ENCODE measurements around the gene DCBLD2.

Gene DCBLD2

DNA sequence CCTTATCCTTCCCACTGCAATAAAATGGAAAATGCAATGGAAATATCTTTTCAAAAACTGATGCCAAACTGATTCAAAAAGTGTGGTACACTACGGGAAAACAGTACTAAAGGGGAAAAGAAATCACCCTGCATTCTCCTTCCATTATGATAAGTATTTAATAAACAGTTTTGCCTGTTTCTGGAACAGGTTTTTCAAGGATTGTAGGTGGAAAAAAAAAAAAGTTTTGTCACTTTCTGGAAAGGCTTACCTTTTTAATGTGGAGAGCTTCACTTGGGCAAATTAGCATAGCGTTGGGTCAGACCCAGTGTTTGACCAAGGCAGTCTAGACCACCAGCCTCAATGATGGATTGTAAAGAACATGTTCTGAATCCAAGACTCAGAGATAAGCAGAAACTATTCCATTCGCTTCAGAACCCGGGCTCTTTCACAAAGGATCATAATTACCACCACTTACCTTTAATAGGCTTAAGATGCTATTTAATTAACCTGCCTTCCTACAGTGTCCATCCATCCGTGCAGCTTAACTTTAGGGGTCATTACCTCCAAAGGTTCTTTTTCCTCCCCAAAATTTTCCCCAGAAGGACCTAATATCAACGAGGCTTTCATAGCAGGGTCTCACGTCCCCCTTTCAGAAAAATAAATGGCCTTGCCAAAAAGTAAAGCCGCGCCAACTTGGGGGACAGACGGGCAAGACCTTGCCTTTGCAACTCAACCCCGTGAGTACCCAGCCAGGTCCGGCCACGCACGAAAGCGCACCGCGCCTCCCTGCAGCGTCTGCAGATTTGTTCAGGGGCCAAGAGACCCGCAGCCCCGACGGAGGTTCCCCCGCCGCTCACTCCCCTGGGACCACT, 1.0 kb downstream of the DCBLD2 start:
- Histone ChIP-seq H3K36me3 (ENCODE audit: control insufficient read depth, insufficient read depth, low read length) (no peaks in the 10 kb centered on the region), H3K27me3 (replicated peaks; ENCODE audit: control insufficient read depth, insufficient read depth, low read length) (no peaks in the 10 kb centered on the region), H3K4me3 (replicated peaks; ENCODE audit: low read depth, low read length) (peak overlapping the region; percentile 95)
- DNase-seq (ENCODE audit: extremely low read depth, insufficient read length): peak; percentile 59
- TF ChIP-seq, protein P1, sequence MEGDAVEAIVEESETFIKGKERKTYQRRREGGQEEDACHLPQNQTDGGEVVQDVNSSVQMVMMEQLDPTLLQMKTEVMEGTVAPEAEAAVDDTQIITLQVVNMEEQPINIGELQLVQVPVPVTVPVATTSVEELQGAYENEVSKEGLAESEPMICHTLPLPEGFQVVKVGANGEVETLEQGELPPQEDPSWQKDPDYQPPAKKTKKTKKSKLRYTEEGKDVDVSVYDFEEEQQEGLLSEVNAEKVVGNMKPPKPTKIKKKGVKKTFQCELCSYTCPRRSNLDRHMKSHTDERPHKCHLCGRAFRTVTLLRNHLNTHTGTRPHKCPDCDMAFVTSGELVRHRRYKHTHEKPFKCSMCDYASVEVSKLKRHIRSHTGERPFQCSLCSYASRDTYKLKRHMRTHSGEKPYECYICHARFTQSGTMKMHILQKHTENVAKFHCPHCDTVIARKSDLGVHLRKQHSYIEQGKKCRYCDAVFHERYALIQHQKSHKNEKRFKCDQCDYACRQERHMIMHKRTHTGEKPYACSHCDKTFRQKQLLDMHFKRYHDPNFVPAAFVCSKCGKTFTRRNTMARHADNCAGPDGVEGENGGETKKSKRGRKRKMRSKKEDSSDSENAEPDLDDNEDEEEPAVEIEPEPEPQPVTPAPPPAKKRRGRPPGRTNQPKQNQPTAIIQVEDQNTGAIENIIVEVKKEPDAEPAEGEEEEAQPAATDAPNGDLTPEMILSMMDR (IDR thresholded peaks at IDR 0.05; ENCODE audit: insufficient read depth, low read length, poor library complexity, severe bottlenecking): no peak

DNA sequence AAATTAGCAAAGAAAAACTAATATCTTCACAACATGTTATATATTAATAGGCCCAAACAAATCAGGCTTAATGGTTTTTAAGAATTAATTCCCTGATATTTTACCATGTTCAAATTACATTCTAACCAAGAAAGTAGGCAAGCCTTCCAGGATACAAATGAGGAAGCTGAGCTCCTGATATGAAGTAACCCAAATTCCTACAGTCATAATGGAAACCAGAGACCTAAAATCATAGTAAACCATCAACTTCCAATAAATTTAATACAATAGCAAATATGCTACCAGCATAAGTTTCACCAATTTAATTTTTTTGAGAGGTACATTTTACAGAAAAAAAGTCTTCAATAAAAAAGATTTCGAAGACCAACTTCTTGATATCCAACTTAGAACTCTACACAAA, 3.8 kb downstream of the DCBLD2 start:
- H3K36me3 ChIP-seq (ENCODE audit: control insufficient read depth, insufficient read depth, low read length): no peaks in the 10 kb centered on the region
- no peaks in the 10 kb centered on the region for H3K27me3 ChIP-seq (replicated peaks; ENCODE audit: control insufficient read depth, insufficient read depth, low read length)
- no peak overlapping the region for H3K4me3 ChIP-seq (replicated peaks; ENCODE audit: low read depth, low read length)
- no peak for DNase-seq (ENCODE audit: extremely low read depth, insufficient read length)
- TF ChIP-seq, protein P1 (IDR thresholded peaks at IDR 0.05; ENCODE audit: insufficient read depth, low read length, poor library complexity, severe bottlenecking): no peak

DNA sequence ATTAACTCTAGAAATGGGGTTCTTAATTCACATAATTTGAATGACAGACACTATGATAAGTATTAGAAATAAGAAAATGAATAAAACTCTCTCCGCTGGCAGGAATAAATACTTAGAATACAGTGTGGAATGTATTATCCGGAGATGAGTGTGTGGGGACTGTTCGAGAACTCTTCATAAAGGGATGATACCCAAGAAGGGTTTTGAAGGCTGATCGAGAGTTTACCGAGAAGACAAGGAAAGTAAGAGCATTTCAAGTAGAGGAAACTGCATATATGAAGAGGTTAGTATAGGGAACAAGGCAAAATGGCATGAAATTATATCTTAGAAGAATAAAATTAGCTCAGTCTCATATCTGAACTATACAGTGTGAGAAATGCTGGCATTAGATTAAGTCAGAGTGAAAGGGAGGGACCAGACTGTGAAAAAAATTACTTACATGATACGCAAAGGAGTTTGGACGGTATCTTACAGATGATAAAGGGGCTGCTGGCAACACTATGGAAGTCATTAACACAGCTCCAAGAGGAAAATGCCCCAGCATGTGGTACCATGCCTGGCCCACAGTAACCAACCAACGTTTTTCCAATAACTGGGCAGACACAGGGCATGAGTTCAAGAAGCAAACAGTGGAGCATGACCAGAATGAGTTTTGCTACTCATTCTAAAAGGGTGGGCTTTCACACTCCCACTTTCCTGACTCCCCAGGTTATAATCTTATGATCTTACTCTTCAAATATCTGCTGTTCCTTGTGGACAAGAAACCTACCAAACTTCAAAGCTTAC, 6.5 kb downstream of the DCBLD2 start:
- no peaks in the 10 kb centered on the region for H3K36me3 ChIP-seq (ENCODE audit: control insufficient read depth, insufficient read depth, low read length)
- TF ChIP-seq, protein P1 (IDR thresholded peaks at IDR 0.05; ENCODE audit: insufficient read depth, low read length, poor library complexity, severe bottlenecking): no peak
- no peaks in the 10 kb centered on the region for H3K27me3 ChIP-seq (replicated peaks; ENCODE audit: control insufficient read depth, insufficient read depth, low read length)
- DNase-seq (ENCODE audit: extremely low read depth, insufficient read length): no peak
- no peak overlapping the region for H3K4me3 ChIP-seq (replicated peaks; ENCODE audit: low read depth, low read length)

DNA sequence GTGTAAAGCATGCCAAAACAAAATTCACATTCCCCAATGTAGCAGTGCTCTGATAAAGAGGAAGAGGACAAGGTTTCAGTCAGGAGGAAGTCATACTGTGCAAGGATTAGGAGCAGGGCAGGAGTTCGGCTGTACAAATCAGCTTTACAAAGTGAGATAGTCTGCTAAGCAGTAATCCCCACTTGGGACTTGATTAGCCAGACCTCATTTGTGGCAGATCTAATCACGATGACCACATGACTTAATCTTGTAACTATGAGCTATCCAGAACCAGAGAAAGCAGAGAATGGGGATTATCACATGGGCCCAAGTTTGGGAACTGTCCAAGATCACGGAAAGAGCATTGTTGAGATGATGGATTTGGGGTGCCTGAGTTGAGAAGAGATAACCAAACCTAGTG, 7.8 kb downstream of the DCBLD2 start:
- Histone ChIP-seq H3K4me3 (replicated peaks; ENCODE audit: low read depth, low read length) (no peak overlapping the region), H3K36me3 (ENCODE audit: control insufficient read depth, insufficient read depth, low read length) (no peaks in the 10 kb centered on the region), H3K27me3 (replicated peaks; ENCODE audit: control insufficient read depth, insufficient read depth, low read length) (no peaks in the 10 kb centered on the region)
- no peak for DNase-seq (ENCODE audit: extremely low read depth, insufficient read length)
- TF ChIP-seq, protein P1 (IDR thresholded peaks at IDR 0.05; ENCODE audit: insufficient read depth, low read length, poor library complexity, severe bottlenecking): no peak

DNA sequence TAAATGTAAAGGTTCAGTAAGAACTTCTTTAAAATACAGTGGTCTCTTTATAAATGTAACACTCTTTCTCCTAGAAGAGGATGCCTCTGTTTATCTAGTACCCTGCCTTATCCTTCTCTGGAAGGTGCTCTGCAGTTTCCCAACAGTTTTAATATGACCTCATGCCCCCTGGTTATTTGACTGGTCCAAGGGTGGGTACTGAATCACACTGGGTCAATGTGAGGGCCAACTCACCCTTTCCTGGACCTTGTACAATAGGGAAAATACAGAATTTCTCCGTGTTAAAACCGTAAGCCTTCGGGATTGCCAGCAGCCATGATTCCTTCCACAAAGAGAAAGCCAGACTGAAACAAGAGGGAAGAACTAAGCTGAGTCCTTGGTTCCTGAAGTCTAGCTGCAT, 9.2 kb downstream of the DCBLD2 start:
- DNase-seq (ENCODE audit: extremely low read depth, insufficient read length): no peak
- no peaks in the 10 kb centered on the region for H3K27me3 ChIP-seq (replicated peaks; ENCODE audit: control insufficient read depth, insufficient read depth, low read length)
- no peaks in the 10 kb centered on the region for H3K36me3 ChIP-seq (ENCODE audit: control insufficient read depth, insufficient read depth, low read length)
- TF ChIP-seq, protein P1 (IDR thresholded peaks at IDR 0.05; ENCODE audit: insufficient read depth, low read length, poor library complexity, severe bottlenecking): no peak
- H3K4me3 ChIP-seq (replicated peaks; ENCODE audit: low read depth, low read length): no peak overlapping the region
